ENCODE results near the gene TNNT1.
"Not testable (repeated sequence)": the region's sequence is repeated elsewhere in the genome, so short reads cannot be mapped to it uniquely, and the experiment has no call there.

Gene TNNT1

DNA sequence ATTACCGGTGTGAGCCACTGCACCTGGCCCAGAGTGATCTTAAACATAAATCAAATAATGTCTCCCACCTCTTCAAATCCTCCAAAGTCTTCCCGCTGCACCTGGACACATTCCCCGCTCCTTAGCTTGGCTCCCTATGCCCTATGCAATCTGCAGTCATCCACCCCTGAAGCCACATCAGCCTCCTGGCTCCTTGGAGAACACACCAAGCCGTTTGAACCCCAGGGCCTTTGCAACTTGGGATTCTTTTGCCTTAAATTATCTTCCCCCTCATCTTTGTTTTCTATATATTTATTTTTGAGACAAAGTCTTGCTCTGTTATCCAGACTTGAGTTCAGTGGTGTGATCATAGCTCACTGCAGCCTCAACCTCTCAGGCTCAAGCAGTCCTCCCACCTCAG is 20.1 kb upstream of the TNNT1 start:
- DNase-seq (ENCODE audit: low spot score): no peak

DNA sequence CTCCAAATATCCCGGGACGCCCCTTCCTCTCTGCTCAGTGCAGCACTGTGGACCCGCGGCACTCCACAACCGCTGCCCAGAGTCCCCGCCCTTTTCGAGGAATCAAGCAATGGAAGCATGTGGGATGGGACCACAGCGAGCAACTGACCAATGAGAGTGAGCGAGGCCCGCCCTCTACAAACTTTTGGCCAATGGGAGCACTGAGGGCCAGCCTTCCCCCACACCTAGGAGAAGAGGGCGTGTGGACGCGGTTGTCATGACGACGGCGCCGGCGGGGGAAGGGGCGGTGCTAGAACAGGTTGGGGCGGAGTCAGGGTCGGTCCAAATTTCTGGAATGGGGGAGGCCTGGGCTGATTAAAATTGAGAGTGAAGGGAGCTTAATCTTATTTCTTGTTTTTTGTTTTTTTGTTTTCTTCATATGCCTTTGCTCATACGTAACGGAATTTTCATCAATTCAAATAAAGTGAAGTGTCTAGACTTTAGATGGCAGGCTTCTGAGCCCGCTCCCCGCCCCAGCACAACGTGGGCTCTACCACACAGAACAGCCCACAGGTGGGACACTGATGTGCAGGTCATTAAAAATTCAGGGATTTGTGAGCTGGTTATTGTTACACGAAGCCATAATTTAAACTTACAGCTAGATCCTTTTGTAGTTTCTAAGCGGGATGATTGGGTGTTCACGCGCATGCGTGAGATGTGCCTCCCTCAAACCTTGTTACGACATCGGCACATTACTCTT is 17.7 kb upstream of the TNNT1 start, which contains the start of gene DNAAF3:
DNAAF3 (minus strand) TSS at position 84 of the 739 bp plus-strand sequence. CDS start 200 bp downstream, outside the sequence.
- DNase-seq (ENCODE audit: low spot score): peak; percentile 100

DNA sequence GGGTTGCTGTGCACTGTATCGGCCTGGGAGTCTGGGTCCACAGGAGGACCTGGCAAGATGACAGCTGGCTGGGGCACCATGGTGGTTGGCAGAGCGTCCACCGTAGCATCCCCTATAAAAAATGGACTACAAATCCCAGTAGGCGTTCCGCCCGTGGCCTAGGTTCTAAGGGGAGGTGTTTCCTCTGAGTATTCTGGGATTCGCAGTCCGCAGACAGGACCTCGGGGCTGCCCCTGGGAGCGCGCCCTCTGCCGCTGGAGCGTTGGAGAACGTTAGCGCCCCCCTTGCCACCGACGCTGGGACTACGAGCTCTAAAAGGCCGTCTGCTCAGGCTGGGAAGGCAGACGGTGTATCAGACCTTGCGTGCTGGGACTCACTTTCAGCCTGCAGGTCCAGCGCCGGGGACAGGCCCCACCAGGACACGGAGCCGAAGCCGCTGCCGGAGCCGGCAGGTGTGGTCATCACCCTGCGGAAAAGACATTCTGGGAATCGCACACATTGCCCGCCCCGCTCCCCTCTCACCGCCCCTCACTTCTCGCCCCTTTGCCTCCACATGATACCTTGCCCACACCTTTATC is 17.0 kb upstream of the TNNT1 start:
- peak; percentile 69 for DNase-seq (ENCODE audit: low spot score)

DNA sequence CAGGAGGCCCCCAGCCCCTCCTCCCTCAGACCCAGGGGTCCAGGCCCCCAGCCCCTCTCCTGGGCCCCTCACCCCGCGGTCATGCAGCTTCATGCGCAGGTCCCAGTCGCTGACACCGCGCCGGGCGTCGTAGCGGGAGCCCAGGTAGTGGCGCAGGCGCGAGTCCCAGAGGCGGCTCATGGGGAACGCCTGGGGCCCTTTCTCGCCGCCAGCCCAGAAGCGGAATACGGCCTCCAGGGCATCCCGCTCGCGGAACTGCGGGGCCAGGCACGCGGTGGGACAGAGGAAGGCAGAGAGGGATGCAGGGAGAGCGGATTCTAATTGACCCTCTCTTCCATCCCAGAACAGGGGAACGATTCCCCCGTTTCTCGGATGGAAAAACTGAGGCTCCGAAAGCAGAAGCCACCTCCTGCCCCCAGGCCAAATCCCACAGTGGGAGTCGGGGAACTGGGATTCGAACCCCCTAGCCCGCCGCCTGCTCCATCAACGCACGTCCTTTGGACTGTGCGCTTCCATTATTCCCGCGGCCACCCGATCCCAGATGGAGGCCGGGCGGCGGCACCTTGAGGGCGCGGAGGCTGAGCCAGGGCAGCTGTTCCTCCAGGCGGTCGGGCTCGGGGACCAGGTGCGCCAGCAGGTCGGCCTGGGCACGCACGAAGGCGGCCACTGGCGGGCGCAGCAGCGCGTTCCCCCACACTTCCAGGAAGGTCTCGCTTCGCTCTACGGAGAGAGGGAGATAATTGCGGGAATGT is 12.7 kb upstream of the TNNT1 start:
- DNase-seq (ENCODE audit: low spot score): no peak

DNA sequence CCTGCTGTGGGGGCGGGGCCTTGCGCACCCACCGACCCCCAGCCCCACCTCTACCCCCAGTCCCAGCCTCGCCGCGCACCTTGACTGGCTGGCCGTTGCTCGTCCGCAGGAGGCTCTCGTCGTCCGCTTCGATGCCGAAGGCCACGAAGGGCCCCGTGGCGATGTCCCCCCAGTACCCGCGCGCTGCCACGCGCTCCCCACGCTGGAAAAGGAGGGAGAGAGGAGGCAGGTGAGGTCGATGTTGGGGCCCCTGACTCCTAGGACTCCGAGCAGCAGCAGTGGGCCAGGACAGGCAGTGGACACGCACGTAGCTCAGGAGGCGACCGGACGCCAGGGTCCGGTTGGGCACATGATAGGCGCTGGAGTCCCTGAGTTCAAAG is 12.0 kb upstream of the TNNT1 start:
- DNase-seq (ENCODE audit: low spot score): no peak

DNA sequence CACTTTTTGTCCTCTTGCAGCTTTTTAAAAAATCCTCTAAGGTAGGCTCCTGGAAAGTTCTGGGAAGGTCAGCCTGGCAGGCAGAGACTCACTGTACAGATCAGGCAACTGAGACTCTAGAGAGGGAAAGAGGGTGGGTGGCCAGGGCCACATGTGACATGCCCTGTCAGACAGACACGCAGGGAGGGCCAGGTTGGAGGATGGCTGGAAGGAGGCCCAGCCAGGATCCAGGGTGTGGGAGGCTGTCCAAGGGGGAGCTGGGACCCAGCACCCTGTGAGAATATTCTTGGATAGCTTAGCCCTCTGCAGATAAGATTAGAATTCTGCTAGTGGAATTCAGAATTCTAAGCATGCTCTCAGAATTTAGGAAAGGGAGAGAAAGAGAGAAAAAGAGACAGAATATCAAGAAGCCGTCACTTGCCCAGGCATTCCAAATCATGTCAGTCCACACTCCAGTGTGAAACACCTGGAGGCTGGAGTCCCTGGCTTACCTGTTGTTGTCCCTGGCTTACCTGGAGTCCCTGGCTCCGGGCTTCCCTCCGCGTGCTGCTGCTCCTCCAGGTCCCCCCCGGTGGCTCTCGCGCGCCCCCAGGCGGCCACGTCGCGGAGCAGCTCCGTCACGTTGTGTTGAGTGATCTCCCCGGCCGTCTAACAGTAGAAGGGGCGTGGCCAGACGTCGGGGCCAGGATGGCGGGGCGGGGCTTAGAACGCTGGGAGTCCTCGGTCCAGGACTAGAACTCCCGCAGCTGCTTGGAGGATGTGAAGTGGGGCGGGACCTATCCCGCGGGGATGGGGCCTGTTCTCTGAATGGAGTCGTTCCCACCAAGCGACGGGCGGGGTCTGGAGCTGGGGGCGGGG is 11.4 kb upstream of the TNNT1 start:
- peak; percentile 96 for DNase-seq (ENCODE audit: low spot score)

DNA sequence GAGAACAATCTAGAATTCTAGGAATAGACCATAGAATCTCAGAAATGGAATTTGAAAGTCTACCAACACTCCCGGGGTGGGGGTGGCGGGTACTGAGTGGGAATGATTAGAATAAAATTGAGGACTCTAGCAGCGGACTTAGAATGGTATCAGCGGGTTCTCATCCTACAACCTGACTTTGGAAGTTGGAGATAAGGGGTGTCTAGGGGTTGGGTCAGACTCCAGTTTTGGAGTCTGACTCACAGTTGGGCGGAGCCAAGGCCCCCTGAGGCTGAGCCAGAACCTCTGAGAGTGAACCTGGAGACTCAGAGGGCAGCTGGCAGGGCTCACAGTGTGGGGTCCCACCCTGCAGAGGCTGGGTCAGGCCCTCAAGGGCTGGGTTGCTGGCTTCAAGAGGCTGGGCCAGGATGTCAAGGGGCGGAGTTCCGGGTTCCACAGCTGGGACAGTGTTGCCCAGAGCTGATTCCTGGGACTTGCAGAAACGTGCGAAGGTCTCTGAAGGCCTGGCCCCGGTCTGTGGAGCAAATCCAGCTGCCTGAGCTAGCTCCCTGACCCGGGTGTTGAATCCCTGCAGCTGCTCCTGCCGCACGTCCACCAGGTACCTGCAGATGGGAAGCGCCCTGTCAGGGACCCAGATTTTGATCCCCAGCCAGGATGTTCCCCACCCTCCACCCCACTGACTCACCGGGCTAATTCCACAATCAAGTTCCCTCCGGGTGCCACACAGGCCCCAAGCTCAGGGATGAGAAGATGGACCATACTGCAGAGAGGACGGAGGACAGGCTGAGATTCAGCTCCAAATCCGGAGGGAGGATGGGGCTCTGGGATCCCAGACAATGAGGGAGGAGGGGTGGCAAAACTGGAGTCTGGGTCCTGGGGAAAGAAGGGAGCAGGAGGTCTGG is 10.1 kb upstream of the TNNT1 start:
- peak; percentile 45 for DNase-seq (ENCODE audit: low spot score)

DNA sequence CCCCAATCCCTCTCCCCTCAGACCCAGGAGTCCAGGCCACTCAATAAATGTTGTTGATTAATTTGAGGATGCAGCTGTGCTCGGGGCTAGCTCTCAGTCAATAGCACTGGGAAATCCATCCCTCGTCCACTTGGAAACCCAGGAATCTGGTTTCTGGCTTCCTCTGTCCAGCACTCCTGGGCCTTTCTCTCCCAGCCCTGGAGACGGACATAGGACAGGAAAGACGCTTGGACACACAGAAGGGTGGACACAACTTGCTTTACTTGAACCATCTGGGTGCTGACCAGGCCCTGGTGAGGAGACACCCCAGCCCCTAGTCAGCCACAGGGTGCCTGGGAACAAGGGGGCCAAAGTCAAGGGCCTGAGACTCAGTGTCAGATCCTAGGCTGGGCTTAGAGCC is 9.4 kb upstream of the TNNT1 start:
- no peak for DNase-seq (ENCODE audit: low spot score)

DNA sequence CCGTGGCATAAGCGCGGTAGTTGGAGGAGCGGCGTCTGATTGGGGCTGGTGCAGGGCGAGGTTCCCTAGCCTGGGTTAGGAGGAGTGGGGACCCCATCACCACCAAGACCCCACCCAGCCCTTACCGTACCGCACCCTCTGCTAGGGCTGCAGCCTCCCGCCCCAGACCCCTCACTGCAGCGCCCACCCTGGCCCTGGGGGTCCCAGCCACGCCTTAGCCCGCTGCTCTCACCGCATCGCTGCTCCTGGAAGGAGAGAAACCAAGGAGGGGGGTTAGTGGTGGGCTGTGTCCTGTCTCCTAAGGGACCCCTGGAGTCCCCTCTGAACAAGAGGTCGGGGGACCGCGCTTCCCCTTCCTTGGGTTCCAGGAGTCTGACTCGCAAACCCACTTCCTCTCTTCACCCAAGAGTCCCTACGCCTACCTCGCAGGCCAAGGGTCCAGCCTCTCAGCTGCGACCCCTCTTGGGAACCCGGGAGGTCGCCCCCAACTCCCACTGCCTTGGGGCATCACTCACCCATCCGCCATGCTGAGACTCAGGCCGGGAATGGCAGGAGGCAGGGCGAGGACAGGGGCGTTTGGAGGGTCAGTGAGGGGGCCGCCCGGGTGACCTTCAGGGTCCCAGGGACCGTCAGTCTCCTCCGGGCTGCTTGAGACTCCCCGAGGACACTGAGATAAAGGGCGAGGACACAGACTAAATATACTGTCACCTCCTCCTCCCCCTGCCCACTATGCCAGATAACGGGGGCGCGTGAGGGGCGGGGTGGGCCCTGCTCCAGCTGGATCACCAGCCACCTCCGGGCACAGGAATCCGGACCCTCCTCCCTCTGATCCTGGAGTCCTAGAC is 8.3 kb upstream of the TNNT1 start, which contains the start of gene TNNI3:
TNNI3 (minus strand) TSS at position 669 of the 845 bp plus-strand sequence; CDS start at position 526, 143 bp downstream.
- DNase-seq (ENCODE audit: low spot score): no peak

DNA sequence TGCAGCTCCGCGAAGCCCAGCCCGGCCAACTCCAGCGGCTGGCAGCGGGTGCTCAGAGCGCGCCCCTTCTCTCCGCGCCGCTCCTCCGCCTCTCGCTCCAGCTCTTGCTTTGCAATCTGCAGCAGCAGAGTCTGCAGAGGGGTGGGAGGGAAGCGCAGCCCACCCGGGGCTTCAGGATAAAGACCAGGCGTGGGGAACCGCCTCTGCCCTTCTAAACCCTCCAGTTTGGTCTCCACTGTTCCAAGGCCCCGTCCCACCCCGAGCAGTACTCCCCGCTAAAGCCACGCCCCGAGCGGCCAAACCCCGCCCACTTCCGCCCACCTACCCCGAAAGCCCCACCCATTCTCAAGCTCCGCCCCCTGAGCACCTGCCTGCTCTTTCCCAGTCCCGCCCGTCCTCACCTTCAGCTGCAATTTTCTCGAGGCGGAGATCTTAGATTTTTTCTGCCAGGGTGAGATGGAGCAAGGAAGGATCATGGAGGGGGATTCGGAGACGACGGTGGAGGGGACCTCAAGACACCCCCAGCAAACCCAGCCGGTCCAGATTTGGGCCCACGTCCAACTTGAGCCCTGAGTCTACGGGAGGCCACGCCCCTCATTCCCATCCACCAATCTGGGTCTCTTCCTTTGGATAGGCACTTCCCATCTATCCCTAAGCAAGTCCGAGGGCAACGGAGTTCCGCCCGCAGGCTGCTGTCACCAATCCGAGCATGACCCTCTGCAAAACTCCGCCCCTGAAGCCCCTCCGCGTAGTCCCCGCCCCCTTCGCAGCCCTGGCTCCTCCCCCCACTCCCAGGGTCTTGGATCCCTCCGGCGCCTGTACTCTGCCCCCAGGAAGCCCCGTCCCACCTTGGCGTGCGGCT is 7.4 kb upstream of the TNNT1 start:
- peak; percentile 68 for DNase-seq (ENCODE audit: low spot score)

DNA sequence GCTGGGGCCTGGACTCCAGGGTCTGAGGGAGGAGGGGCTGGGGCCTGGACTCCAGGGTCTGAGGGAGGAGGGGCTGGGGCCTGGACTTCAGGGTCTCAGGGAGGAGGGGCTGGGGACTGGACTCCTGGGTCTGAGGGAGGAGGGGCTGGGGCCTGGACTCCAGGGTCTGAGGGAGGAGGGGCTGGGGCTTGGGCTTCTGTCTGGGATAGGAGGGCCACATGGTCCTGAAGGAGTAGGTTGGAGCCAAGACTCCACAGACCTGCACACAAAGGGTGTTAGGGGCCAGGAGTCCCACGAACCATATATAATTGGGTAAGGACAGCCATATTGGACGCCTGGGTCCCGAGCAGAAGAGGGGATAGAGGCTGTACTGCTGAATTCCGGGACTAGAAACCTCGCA is 6.8 kb upstream of the TNNT1 start:
- DNase-seq (ENCODE audit: low spot score): not testable (repeated sequence)

DNA sequence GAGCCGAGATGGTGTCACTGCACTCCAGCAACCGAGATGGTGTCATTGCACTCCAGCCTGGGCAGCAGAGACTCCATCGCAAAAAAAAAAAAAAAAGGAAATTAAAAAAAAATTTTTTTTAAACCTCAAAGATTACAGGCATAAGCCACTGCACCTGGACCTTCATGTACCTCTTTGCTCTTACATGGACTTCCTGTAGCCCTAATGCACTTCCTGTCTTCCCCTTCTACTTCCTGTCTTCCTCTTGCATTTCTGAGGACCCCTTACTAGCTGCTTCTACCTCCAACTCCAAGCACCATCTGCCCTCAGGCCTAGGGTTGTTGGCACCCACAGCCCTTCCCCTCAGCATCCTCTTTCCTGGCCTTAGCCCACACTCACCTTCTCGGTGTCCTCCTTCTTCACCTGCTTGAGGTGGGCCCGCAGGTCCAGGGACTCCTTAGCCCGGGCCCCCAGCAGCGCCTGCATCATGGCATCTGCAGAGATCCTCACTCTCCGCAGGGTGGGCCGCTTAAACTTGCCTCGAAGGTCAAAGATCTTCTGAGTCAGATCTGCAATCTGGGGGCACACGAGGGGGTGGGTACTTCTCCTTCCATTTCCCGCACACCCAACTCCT is 4.8 kb upstream of the TNNT1 start:
- DNase-seq (ENCODE audit: low spot score): no peak

DNA sequence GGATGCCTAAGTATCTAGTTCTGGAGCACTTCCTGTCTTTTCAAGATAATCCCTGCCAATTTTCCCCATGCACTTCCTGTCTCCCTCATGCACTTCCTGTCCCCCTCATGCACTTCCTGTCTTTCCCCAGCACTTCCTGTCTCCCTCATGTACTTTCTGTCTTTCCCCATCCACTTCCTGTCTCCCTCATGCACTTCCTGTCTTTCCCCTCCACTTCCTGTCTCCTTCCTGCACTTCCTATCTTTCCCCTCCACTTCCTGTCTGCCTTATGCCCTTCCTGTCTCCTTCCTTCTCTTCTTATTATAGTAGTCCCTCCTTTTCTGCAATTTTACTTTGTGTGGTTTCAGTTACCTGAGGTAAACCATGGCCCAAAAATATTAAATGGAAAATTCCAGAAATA is 3.0 kb upstream of the TNNT1 start:
- no peak for DNase-seq (ENCODE audit: low spot score)

DNA sequence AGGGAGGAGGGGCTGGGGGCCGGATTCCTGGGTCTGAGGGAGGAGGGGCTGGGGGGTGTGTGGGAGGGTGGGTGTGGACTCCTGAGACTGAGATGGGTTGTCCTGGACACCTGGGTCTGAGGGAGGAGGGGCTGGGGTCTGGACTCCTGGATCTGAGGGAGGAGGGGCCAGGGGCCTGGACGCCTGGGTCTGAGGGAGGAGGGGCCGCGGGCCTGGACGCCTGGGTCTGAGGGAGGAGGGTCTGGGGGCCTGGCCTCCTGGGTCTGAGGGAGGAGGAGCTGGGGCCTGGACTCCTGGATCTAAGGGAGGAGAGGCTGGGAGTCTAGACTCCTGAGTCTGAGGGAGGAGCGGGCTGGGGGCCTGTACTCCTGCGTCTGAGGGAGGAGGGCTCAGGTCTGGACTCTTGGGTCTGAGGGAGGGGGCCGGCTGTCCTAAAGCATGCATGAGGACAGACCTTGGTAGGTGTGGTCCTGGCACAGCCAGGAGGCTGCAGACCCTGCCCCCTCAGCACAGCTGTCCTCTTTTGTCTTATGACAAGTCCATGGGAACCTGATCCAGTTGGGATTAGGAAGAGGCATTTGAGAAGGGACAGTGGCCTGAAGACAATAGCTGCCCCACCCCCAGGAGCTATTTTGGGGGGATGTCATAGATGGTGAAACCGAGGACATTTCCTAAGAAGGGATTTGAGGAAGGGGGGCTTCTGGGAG is 1.3 kb downstream of the TNNT1 start:
- DNase-seq (ENCODE audit: low spot score): no peak

DNA sequence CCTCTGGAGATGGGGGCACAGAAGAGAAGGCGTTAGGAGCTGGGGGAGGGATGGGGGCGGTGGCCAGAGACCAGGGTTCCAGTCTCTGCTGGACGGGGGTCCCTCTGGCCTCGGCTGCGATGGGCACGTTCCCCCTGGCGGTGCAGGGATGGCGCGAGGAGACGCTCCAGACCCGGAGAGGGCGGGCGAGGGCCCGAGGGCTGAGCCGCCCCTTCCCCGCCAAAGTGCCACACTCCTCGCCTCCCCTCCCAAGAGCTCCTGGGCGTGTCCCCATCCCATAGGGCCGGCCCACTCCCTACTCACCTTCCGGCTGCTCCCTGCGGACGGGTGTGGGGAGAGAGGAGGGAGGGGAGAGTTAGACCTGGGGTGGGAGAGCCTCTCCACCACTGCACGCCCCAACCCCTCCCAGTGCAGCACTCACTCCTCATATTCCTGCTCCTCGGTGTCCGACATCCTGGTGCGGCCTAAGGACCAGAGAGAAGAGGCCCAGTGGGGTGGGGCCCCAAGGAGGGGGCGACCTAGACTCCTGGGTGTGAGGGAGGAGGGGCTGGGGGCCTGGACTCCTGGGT is 2.2 kb downstream of the TNNT1 start:
- no peak for DNase-seq (ENCODE audit: low spot score)

DNA sequence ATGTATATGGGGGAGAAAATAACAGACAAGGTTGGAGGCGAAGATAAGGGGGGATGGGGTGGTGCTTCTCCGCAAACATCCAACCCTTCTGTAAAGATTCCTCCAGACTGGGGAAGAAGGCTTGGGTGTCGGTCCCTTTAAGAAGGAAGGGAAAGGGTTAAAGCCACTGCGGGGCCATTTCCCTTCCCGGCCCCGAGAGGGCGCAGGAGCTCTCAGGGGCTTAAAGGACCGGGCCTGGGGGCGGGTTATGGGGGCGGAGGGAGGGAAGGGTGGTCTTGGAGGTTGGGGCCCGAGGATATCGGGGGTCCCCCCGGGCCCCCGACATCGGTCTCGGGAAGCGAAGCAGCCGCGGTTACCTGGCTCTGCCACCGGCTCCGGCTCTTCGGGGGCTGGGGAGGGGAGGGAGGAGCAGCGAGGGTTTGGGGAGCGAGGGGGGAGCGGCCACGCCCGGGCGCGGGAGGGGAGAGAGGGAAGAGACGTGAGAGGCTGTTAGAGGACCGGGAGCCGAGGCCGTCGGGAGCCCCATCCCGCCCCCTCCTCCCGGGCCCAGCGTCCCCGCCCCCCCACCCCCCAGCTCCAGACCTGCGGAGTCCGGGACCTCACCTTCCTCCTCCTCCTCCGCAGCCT is 2.8 kb downstream of the TNNT1 start:
- DNase-seq (ENCODE audit: low spot score): peak; percentile 49

DNA sequence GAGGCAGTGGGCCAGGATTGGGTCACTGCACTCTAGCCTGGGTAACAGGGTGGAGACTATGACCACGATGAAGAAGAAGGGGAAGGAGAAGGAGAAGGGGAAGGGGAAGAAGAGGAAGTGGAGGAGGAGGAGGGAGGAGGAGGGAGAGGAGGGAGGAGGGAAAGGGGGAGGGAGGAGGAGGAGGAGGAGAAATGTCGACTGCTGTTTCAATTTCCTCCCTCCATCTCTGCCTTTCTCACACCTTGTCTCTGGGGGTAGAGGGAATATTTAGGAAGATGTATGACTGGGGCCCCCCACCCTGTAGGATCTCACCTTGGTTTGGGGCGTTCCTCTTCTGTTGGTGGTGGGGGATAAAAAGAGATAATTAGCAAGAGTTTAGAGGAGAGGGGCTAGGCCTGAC is 3.8 kb downstream of the TNNT1 start:
- DNase-seq (ENCODE audit: low spot score): no peak
